ENCODE data around the gene BBOX1.
A peak's percentile ranks its signal among the peaks of the same experiment; 100 is the strongest.

Gene BBOX1

DNA sequence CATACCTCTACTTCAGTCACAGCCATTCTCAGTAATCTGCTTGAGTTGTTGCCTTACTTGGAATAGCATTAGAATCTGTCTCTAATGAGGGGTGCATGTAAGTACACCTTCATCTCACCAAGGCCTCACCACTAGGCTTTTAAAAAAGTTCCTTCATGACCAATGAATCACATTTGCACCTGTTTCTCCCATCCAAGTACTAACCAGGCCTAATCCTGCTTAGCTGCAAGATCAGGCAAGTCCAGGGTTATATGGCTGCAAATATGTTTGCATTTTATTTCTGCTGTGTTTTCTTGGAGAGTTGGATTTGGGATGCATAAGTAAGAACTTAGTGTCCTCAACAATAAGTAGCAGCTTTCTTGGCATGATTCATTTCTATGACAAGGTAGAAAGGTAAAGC, 66.9 kb downstream of the BBOX1 start:
- DNase-seq (ENCODE audit: low read depth): no peak

DNA sequence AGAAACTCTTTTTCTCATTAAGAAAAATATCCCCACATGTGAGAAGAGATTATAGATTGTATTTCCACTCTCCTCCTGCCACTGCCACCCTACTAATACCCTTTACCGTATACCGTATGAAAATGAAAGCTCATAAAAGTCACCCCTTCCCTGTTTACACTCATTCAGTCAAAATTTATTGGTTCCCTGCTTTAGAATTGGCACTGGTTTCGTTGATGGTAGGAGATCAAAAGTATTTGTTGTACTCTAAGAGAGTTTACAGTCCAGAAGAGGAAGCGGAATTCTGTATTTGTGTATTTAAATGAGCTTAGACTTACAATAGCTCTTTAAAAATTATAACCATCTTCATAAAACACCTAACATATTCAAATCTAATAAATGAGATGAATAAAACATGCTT, 68.2 kb downstream of the BBOX1 start:
- no peak overlapping the region for H3K4me3 ChIP-seq (ENCODE audit: low read depth, low read length)
- peak; percentile 73 for DNase-seq (ENCODE audit: low read depth)
- TF ChIP-seq, protein P1, sequence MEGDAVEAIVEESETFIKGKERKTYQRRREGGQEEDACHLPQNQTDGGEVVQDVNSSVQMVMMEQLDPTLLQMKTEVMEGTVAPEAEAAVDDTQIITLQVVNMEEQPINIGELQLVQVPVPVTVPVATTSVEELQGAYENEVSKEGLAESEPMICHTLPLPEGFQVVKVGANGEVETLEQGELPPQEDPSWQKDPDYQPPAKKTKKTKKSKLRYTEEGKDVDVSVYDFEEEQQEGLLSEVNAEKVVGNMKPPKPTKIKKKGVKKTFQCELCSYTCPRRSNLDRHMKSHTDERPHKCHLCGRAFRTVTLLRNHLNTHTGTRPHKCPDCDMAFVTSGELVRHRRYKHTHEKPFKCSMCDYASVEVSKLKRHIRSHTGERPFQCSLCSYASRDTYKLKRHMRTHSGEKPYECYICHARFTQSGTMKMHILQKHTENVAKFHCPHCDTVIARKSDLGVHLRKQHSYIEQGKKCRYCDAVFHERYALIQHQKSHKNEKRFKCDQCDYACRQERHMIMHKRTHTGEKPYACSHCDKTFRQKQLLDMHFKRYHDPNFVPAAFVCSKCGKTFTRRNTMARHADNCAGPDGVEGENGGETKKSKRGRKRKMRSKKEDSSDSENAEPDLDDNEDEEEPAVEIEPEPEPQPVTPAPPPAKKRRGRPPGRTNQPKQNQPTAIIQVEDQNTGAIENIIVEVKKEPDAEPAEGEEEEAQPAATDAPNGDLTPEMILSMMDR (IDR thresholded peaks at IDR 0.05; ENCODE audit: control insufficient read depth, extremely low read depth, insufficient read depth): no peak

More for the DNA sequence above, 66.9 kb downstream of the BBOX1 start:
- no peak overlapping the region for H3K4me3 ChIP-seq (ENCODE audit: low read depth, low read length)
- TF ChIP-seq, protein P1 (IDR thresholded peaks at IDR 0.05; ENCODE audit: control insufficient read depth, extremely low read depth, insufficient read depth): no peak

DNA sequence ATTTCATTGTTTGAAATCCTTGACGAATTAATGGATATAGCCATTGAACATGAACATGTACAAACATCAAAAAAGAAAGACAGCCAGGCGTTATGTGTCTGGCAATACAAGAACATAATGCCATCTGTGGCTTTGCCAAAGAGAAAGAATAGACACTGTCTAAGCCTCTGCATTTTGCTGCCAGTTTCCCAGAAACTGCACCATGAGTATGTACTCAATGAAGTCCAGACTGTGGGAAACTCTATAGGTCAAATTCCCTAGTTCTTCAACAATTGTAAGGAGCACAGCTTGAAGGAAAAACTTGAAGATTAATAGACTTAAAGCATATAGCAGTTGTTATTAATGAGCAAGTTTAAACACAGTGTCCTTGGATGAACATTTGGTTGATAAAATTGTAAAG, 71.3 kb downstream of the BBOX1 start:
- no peak overlapping the region for H3K4me3 ChIP-seq (ENCODE audit: low read depth, low read length)
- TF ChIP-seq, protein P1 (IDR thresholded peaks at IDR 0.05; ENCODE audit: control insufficient read depth, extremely low read depth, insufficient read depth): no peak
- no peak for DNase-seq (ENCODE audit: low read depth)

DNA sequence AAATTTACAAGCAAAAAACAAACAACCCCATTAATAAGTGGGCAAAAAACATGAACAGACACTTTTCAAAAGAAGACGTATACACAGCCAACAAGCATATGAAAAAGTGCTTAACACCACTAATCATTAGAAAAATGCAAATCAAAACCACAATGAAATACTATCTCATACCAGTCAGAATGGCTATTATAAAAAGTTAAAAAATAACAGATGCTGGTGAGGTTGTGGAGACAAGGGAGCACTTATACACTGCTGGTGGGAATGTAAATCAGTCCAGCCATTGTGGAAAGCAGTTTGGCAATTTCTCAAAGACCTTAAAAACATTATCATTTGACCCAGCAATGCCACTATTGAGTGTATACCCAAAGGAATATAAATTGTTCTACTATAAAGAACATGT, 72.3 kb downstream of the BBOX1 start:
- DNase-seq (ENCODE audit: low read depth): no peak
- TF ChIP-seq, protein P1 (IDR thresholded peaks at IDR 0.05; ENCODE audit: control insufficient read depth, extremely low read depth, insufficient read depth): no peak
- no peak overlapping the region for H3K4me3 ChIP-seq (ENCODE audit: low read depth, low read length)

DNA sequence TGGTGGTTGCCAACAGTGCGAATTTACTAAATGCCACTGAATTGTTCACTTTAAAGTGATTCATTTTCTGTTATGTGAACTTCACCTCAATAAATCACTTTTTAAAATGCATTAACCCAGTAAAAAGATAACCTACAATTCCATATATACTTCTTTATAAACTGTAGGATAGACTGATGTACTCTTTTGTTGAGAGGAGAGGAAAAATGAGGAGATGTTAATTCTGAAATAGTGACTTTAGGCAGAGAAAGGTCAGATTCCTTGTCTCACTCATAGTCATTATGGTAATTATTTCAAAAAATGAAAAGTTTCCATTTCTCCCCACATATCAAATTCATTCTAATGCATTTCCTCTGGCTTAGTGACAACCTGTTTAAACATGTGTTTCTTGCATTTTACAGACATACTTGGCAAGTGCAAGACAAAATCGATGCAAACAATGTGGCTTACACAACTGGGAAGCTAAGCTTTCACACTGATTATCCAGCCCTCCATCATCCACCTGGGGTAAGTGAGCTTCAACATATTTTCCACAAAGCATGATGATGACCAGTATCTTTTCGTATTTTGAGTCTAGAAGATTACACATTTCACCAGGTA, 74.5 kb downstream of the BBOX1 start:
- DNase-seq (ENCODE audit: low read depth): no peak
- H3K4me3 ChIP-seq (ENCODE audit: low read depth, low read length): no peak overlapping the region
- TF ChIP-seq, protein P1 (IDR thresholded peaks at IDR 0.05; ENCODE audit: control insufficient read depth, extremely low read depth, insufficient read depth): no peak

DNA sequence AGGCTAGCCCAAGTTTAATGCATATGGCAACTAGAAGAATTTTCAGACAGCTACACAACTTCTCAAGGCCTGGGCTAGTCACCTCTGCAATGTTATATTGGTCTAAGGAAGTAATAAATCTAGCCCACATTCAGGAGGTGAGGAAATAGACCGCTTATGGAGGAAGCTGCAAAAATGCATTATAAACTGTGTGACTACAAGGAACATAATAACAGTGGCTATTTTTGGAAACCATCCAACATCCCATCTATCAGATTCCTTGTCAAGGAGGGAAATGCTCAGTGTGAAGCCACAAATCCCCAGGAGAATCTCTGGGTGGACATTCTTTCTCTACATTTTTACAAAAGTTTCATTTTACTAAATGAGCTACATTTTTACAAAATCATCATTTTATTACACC, 76.1 kb downstream of the BBOX1 start:
- TF ChIP-seq, protein P1 (IDR thresholded peaks at IDR 0.05; ENCODE audit: control insufficient read depth, extremely low read depth, insufficient read depth): no peak
- no peak for DNase-seq (ENCODE audit: low read depth)

DNA sequence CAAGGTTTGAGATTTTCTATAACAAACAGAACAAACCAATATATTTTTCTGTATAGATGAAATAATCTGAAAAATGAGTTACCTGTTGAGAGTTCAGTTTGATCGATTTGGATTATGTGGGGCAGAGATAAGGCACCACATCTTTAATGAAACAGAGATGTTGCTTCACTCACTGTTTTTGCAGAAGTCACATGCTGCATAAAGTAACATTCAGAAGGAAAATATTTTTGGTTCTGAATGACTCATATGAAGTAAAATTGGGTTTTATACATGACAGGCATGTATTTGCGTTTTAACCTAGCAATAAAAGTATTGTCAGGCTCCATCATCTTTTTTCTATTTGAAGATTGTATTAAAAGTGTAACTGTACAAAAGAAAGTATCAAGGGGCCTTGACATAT, 77.8 kb downstream of the BBOX1 start:
- H3K4me3 ChIP-seq (ENCODE audit: low read depth, low read length): no peak overlapping the region
- TF ChIP-seq, protein P1 (IDR thresholded peaks at IDR 0.05; ENCODE audit: control insufficient read depth, extremely low read depth, insufficient read depth): no peak
- no peak for DNase-seq (ENCODE audit: low read depth)

More for the DNA sequence above, 76.1 kb downstream of the BBOX1 start:
- H3K4me3 ChIP-seq (ENCODE audit: low read depth, low read length): no peak overlapping the region
